ENCODE measurements around the gene WWTR1.

DNA sequence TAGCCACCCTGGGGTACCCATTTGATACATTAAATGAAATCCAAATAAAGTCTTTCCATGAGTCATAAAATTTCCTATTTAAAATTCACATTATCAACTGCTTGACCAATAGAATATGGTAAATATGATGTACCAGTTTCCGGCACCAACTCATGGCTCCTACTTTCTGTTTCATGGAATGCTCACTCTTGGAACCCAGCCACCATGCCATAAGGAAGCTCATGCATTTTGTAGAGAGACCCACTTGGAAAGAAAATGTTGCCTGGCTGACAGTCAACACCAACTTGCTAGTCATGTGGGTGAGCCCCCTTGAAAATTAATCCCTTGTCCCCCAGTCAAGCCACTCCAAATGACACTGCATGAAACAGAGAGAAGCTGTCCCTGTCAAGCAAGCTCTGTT lies 57.2 kb downstream of the WWTR1 start:
- TF ChIP-seq POLR2A (IDR thresholded peaks at IDR 0.05), result no peak
- TF ChIP-seq, protein P1, sequence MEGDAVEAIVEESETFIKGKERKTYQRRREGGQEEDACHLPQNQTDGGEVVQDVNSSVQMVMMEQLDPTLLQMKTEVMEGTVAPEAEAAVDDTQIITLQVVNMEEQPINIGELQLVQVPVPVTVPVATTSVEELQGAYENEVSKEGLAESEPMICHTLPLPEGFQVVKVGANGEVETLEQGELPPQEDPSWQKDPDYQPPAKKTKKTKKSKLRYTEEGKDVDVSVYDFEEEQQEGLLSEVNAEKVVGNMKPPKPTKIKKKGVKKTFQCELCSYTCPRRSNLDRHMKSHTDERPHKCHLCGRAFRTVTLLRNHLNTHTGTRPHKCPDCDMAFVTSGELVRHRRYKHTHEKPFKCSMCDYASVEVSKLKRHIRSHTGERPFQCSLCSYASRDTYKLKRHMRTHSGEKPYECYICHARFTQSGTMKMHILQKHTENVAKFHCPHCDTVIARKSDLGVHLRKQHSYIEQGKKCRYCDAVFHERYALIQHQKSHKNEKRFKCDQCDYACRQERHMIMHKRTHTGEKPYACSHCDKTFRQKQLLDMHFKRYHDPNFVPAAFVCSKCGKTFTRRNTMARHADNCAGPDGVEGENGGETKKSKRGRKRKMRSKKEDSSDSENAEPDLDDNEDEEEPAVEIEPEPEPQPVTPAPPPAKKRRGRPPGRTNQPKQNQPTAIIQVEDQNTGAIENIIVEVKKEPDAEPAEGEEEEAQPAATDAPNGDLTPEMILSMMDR (IDR thresholded peaks at IDR 0.05 in 4 of 5, conservative IDR thresholded peaks at IDR 0.05 in 1 of 5), result no peak
